Activated CD8-positive, alpha-beta memory T cell treated with anti-CD3 and anti-CD28 coated beads, Interleukin-2, amount 50 U/mL, for 1 hour (primary cell): Measurements from ENCODE around the gene SETX.

Experiments used
- DNase-seq: peaks from one replicate; pipeline ENCODE4 v3.0.0-alpha.2; 2020; ENCODE audit errors: extremely low read depth

Gene SETX

DNA sequence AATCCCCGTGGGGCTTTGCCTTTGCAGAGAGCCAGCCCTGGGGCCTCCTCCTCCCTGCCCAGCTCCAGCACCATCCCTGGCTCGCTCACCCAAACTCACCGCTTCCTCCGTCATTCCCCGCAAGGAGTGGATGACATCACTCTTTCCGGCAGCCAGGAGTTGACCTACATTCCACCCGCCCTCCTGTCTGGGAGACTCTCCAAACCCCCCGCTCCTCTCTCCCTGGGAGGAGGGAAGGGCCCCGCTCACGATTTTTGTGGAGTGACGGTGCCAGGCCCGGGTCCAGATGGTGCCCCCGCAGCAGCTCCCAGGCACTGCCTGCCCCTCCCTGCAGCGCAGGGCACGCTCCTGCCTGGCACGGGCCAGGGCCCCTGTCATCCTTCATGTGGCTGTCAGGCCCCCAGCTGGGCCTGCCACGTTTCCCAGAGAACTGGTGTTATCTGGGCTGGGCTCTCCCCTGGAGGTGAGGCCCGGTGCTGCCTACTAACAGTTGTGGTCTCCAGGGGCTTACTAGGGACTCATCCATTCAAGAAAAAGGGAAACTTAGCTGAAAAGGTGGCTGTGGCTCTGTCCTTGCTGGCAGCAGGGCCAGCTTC lies 140.7 kb downstream of the SETX start:
- no peak for DNase-seq

DNA sequence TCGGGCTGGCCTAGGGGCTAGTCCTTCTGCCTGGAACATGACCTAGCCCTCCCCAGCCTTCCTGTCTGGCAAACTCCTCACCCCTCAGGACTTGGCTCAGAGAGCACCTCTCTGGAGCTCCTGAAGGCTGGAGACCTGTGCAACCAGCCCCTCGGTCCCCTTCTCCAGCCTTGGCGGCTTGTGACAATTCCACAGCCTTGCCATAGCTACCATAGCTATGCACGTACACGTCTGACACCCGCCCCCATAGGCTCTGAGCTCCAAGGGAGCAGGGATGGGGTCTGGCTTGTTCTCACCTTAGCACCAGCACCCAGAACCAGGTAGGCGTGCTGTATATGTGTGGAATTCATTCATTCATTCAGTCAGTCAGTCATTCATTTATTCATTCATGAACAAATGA lies 143.2 kb downstream of the SETX start:
- DNase-seq, result no peak
